ENCODE data around the gene MICU1.

Gene MICU1

GRCh38 chr10:72552857-72553256 is 73.0 kb downstream of the MICU1 start:
- TF ChIP-seq USF1 (IDR thresholded peaks at IDR 0.05) (no peak), MAX (IDR thresholded peaks at IDR 0.05) (no peak), CREB1 (IDR thresholded peaks at IDR 0.05; ENCODE audit: low read depth) (no peak), CEBPB (IDR thresholded peaks at IDR 0.05) (peak; percentile 13; the same call in 1 of the 2 replicates)

GRCh38 chr10:72550239-72550638 is 75.6 kb downstream of the MICU1 start:
- TF ChIP-seq EGR1 (IDR thresholded peaks at IDR 0.05) (no peak), NFIC (IDR thresholded peaks at IDR 0.05) (no peak)

GRCh38 chr10:72545546-72545945 is 80.3 kb downstream of the MICU1 start:
- no peak for TF ChIP-seq MAX (IDR thresholded peaks at IDR 0.05)
- TF ChIP-seq USF1 (IDR thresholded peaks at IDR 0.05), result no peak

- TF ChIP-seq TAF1 (IDR thresholded peaks at IDR 0.05; ENCODE audit: low read depth) (no peak), CREB1 (IDR thresholded peaks at IDR 0.05; ENCODE audit: low read depth) (no peak), CEBPB (IDR thresholded peaks at IDR 0.05) (no peak), MAX (IDR thresholded peaks at IDR 0.05) (no peak), RAD21 (IDR thresholded peaks at IDR 0.05; ENCODE audit: low read depth) (no peak), ZBTB7A (IDR thresholded peaks at IDR 0.05; ENCODE audit: low read depth) (no peak), TEAD4 (IDR thresholded peaks at IDR 0.05) (no peak)
These were observed 83.5 kb downstream of the MICU1 start for GRCh38 chr10:72542396-72542815.

GRCh38 chr10:72541337-72541736 is 84.5 kb downstream of the MICU1 start:
- no peak for TF ChIP-seq EGR1 (IDR thresholded peaks at IDR 0.05)
- no peak for TF ChIP-seq REST (IDR thresholded peaks at IDR 0.05; ENCODE audit: low read depth)
- TF ChIP-seq TCF12 (IDR thresholded peaks at IDR 0.05; ENCODE audit: low read depth), result no peak
- no peak for TF ChIP-seq YY1 (IDR thresholded peaks at IDR 0.05; ENCODE audit: low read depth)
- TF ChIP-seq USF1 (IDR thresholded peaks at IDR 0.05), result no peak
- no peak for TF ChIP-seq RAD21 (IDR thresholded peaks at IDR 0.05; ENCODE audit: low read depth)
- TF ChIP-seq TAF1 (IDR thresholded peaks at IDR 0.05; ENCODE audit: low read depth), result no peak
- no peak for TF ChIP-seq TEAD4 (IDR thresholded peaks at IDR 0.05)
- no peak for TF ChIP-seq FOXM1 (IDR thresholded peaks at IDR 0.05; ENCODE audit: borderline replicate concordance, low read depth)
- no peak for TF ChIP-seq CEBPB (IDR thresholded peaks at IDR 0.05)
- no peak for TF ChIP-seq ZBTB7A (IDR thresholded peaks at IDR 0.05; ENCODE audit: low read depth)
- no peak for TF ChIP-seq CREB1 (IDR thresholded peaks at IDR 0.05; ENCODE audit: low read depth)

- TF ChIP-seq YY1 (IDR thresholded peaks at IDR 0.05; ENCODE audit: low read depth), result no peak
- TF ChIP-seq RAD21 (IDR thresholded peaks at IDR 0.05; ENCODE audit: low read depth), result no peak
- no peak for TF ChIP-seq CEBPB (IDR thresholded peaks at IDR 0.05)
- no peak for TF ChIP-seq CREB1 (IDR thresholded peaks at IDR 0.05; ENCODE audit: low read depth)
- TF ChIP-seq REST (IDR thresholded peaks at IDR 0.05; ENCODE audit: low read depth), result no peak
- TF ChIP-seq TAF1 (IDR thresholded peaks at IDR 0.05; ENCODE audit: low read depth), result no peak
- TF ChIP-seq NFIC (IDR thresholded peaks at IDR 0.05), result 0 out of 2 replicates have a peak, but pooled peaks have one; percentile 20
- TF ChIP-seq TEAD4 (IDR thresholded peaks at IDR 0.05), result no peak
These were observed 85.6 kb downstream of the MICU1 start for GRCh38 chr10:72540193-72540807.

GRCh38 chr10:72539137-72539536 is 86.7 kb downstream of the MICU1 start:
- no peak for TF ChIP-seq EP300 (IDR thresholded peaks at IDR 0.05; ENCODE audit: borderline replicate concordance)
- TF ChIP-seq MAX (IDR thresholded peaks at IDR 0.05), result no peak
- TF ChIP-seq CREB1 (IDR thresholded peaks at IDR 0.05; ENCODE audit: low read depth), result no peak
- TF ChIP-seq TEAD4 (IDR thresholded peaks at IDR 0.05), result no peak
- TF ChIP-seq YY1 (IDR thresholded peaks at IDR 0.05; ENCODE audit: low read depth), result no peak
- TF ChIP-seq NFIC (IDR thresholded peaks at IDR 0.05), result no peak

All from Ishikawa (cell line).